ENCODE measurements around the gene CCDC13. TPM values are rescaled to one million over a fixed set of nuclear protein-coding genes. Genes with fewer than 3 reads are reported as not detected.

The CCDC13 gene
- total RNA-seq, 1 experiment from 2014 or later, result 0.79 TPM

- ATAC-seq (no peak), DNase-seq (ENCODE audit: low spot score) (no peak)
- no peaks in the 10 kb centered on the region for H3K27me3 Mint-ChIP-seq (ENCODE audit: low read depth)
- H3K27ac Mint-ChIP-seq, result no peak overlapping the region
- TF ChIP-seq ZNF317 (CRISPR knock-in tag; IDR thresholded peaks at IDR 0.05; ENCODE audit: borderline replicate concordance, low read depth), result no peak
- no peak for TF ChIP-seq ZNF532 (CRISPR knock-in tag; IDR thresholded peaks at IDR 0.05; ENCODE audit: borderline replicate concordance)
- no peak for TF ChIP-seq USF1 (CRISPR knock-in tag; IDR thresholded peaks at IDR 0.05)
- TF ChIP-seq PRDM15 (CRISPR knock-in tag; IDR thresholded peaks at IDR 0.05), result no peak
- TF ChIP-seq NFATC4 (CRISPR knock-in tag; IDR thresholded peaks at IDR 0.05), result no peak
- TF ChIP-seq ELF4 (CRISPR knock-in tag; IDR thresholded peaks at IDR 0.05; ENCODE audit: low read depth), result no peak
- no peak for TF ChIP-seq TP53 (CRISPR knock-in tag; IDR thresholded peaks at IDR 0.05)
- TF ChIP-seq ZNF219 (CRISPR knock-in tag; IDR thresholded peaks at IDR 0.05; ENCODE audit: borderline replicate concordance), result no peak
- TF ChIP-seq AFF4 (CRISPR knock-in tag; IDR thresholded peaks at IDR 0.05; ENCODE audit: borderline replicate concordance), result no peak
- peaks cover 4% of the 10 kb centered on the region; the same call in 1 of the 2 replicates for H3K36me3 Mint-ChIP-seq
- peaks cover 9% of the 10 kb centered on the region for H3K9me3 Mint-ChIP-seq
- ChIA-PET POLR2A (no interaction called here), CTCF (interaction anchor here (1.2 to 1.6 kb wide), 2 partner anchors 12 to 27 kb away, joined by 4 to 5 read pairs; no protein-coding TSS in a partner anchor)
- no peak overlapping the region for H3K4me3 Mint-ChIP-seq
- peaks cover 9% of the 10 kb centered on the region for H3K4me1 Mint-ChIP-seq
Measured at GRCh38 chr3:42723219-42723618, 49.8 kb downstream of the CCDC13 start.

Other genes with a start within 250 kb of the CCDC13 start
- gene SEC22C, start 191.3 kb downstream of the CCDC13 start, total RNA-seq (2021), result 35.2 to 37.0 TPM (median 37.0 TPM) in 3 replicates
- 52.9 to 65.0 TPM (median 62.6 TPM) in 3 replicates for gene SS18L2, start 182.4 kb downstream of the CCDC13 start, total RNA-seq (2021)
- 76.4 to 89.3 TPM (median 82.3 TPM) in 3 replicates for gene NKTR, start 172.6 kb downstream of the CCDC13 start, total RNA-seq (2021)
- 5.2 to 5.9 TPM (median 5.6 TPM) in 3 replicates for gene ZBTB47, start 119.6 kb downstream of the CCDC13 start, total RNA-seq (2021)
- gene KLHL40, start 87.7 kb downstream of the CCDC13 start, total RNA-seq (2021), result not detected in 3 replicates
- 0.21 to 0.92 TPM (median 0.60 TPM) in 3 replicates for gene HHATL, start 70.5 kb downstream of the CCDC13 start, total RNA-seq (2021)
- 74.6 to 80.7 TPM (median 76.2 TPM) in 3 replicates for gene HIGD1A, start 31.2 kb upstream of the CCDC13 start, total RNA-seq (2021)
- gene ACKR2, start 36.2 kb upstream of the CCDC13 start, total RNA-seq (2021), result 0.28 to 0.41 TPM (median 0.39 TPM) in 3 replicates
- gene CYP8B1, start 102.6 kb upstream of the CCDC13 start, total RNA-seq (2021), result 0.13 to 0.18 TPM (median 0.16 TPM) in 3 replicates
- gene ZNF662, start 132.9 kb upstream of the CCDC13 start, total RNA-seq (2021), result 2.7 to 3.5 TPM (median 2.9 TPM) in 3 replicates
- gene GASK1A, start 206.1 kb upstream of the CCDC13 start, total RNA-seq (2021), result 7.1 to 9.6 TPM (median 7.7 TPM) in 3 replicates

All from WTC11 (cell line).